ENCODE results near the gene LHX3.
"Not testable (repeated sequence)": the region's sequence is repeated elsewhere in the genome, so short reads cannot be mapped to it uniquely, and the experiment has no call there.

Gene LHX3

GRCh38 chr9:136157477-136158265, 47.3 kb downstream of the LHX3 start:
- no peak overlapping the region for H3K4me3 ChIP-seq (ENCODE audit: low read depth, low read length)

GRCh38 chr9:136156209-136157120, 48.5 kb downstream of the LHX3 start:
- H3K4me3 ChIP-seq (ENCODE audit: low read depth, low read length) = no peak overlapping the region

GRCh38 chr9:136155576-136155975, 49.4 kb downstream of the LHX3 start:
- no peak overlapping the region for H3K4me3 ChIP-seq (ENCODE audit: low read depth, low read length)

- no peak overlapping the region for H3K4me3 ChIP-seq (ENCODE audit: low read depth, low read length)
Measured at GRCh38 chr9:136154943-136155342, 50.0 kb downstream of the LHX3 start.

- no peak overlapping the region for H3K4me3 ChIP-seq (ENCODE audit: low read depth, low read length)
Measured at GRCh38 chr9:136153381-136154065, 51.4 kb downstream of the LHX3 start.

GRCh38 chr9:136152931-136153330, 52.0 kb downstream of the LHX3 start:
- H3K4me3 ChIP-seq (ENCODE audit: low read depth, low read length) = no peak overlapping the region

- H3K4me3 ChIP-seq (ENCODE audit: low read depth, low read length) = no peak overlapping the region
Measured at GRCh38 chr9:136152543-136152866, 52.4 kb downstream of the LHX3 start.

- no peak overlapping the region for H3K4me3 ChIP-seq (ENCODE audit: low read depth, low read length)
Measured at GRCh38 chr9:136151848-136152542, 52.9 kb downstream of the LHX3 start.

- no peak overlapping the region for H3K4me3 ChIP-seq (ENCODE audit: low read depth, low read length)
Measured at GRCh38 chr9:136151214-136151804, 53.6 kb downstream of the LHX3 start.

GRCh38 chr9:136150664-136151213, 54.2 kb downstream of the LHX3 start:
- H3K4me3 ChIP-seq (ENCODE audit: low read depth, low read length) = not testable (repeated sequence)

- H3K4me3 ChIP-seq (ENCODE audit: low read depth, low read length) = no peak overlapping the region
Measured at GRCh38 chr9:136149853-136150252, 55.1 kb downstream of the LHX3 start.

- H3K4me3 ChIP-seq (ENCODE audit: low read depth, low read length) = no peak overlapping the region
Measured at GRCh38 chr9:136149337-136149736, 55.6 kb downstream of the LHX3 start.

GRCh38 chr9:136148766-136149165, 56.2 kb downstream of the LHX3 start:
- H3K4me3 ChIP-seq (ENCODE audit: low read depth, low read length) = no peak overlapping the region

GRCh38 chr9:136147890-136148714, 56.8 kb downstream of the LHX3 start:
- H3K4me3 ChIP-seq (ENCODE audit: low read depth, low read length) = no peak overlapping the region

- no peak overlapping the region for H3K4me3 ChIP-seq (ENCODE audit: low read depth, low read length)
Measured at GRCh38 chr9:136147038-136147889, 57.7 kb downstream of the LHX3 start.

All from iPS-11a (cell line).